Panc1 (cell line): ENCODE results near the gene TMEM45A. TPM values are rescaled to one million over a fixed set of nuclear protein-coding genes. Genes with fewer than 3 reads are reported as not detected.

Experiments used
- ATAC-seq: fragments of 200-7000 bp; cut with Tn5 transposase; 2 replicates; pipeline ENCODE4 v1.9.1; 2020; ENCODE audit warnings: mild to moderate bottlenecking, moderate library complexity
- BruUV-seq: library from RNA; stranded (reverse); fragments of 400-500 nt; replicated peaks from 2 replicates; lab custom pipeline; 2021; lab: Mats Ljungman, UMichigan
- CTCF ChIA-PET: fragments of 300-600 bp; sonication (Branson Sonifier 250); formaldehyde crosslinking; loops from one replicate; lab custom pipeline; 2022; ENCODE audit warnings: antibody characterized with exemption; lab: Charles Lee
- POLR2A ChIA-PET: fragments of 300-600 bp; sonication (Branson Sonifier 250); formaldehyde crosslinking; loops from one replicate; lab custom pipeline; 2022; ENCODE audit warnings: antibody characterized with exemption; lab: Charles Lee
- DNase-seq: peaks from one replicate; pipeline ENCODE4 v3.0.0-alpha.2; 2010; ENCODE audit warnings: low read depth, low spot score
- H3K27ac ChIP-seq: 2 replicates; pipeline ENCODE4 v1.5.1; 2011; ENCODE audit warnings: mild to moderate bottlenecking, low read length, inconsistent platforms
- H3K27me3 ChIP-seq: fragments of 200-500 bp; sonication (Bioruptor generic); 2 replicates; pipeline ENCODE4 v1.6.0; 2014; ENCODE audit warnings: low read length, inconsistent platforms; ENCODE audit not compliant: control insufficient read depth, insufficient read depth
- H3K36me3 ChIP-seq: fragments of 200-500 bp; sonication (Bioruptor generic); 2 replicates; pipeline ENCODE4 v1.5.1; 2014; ENCODE audit warnings: inconsistent platforms, mild to moderate bottlenecking, low read length, moderate library complexity; ENCODE audit not compliant: control insufficient read depth, insufficient read depth
- H3K4me1 ChIP-seq: 2 replicates; pipeline ENCODE4 v1.5.1; 2011; ENCODE audit warnings: inconsistent platforms, mild to moderate bottlenecking, low read length, moderate library complexity; ENCODE audit not compliant: control insufficient read depth, insufficient read depth
- H3K4me3 ChIP-seq, 2 experiments: 2 replicates each; pipeline ENCODE4 v1.5.1; 2011 to 2012; ENCODE audit warnings: low read depth in 2 of 2, low read length in 2 of 2, mild to moderate bottlenecking in 2 of 2, inconsistent platforms in 1 of 2, moderate library complexity in 1 of 2
- H3K9me3 ChIP-seq: fragments of 200-500 bp; sonication (Bioruptor generic); 2 replicates; pipeline ENCODE4 v1.5.1; 2014; ENCODE audit warnings: low read depth, mild to moderate bottlenecking, inconsistent platforms, low read length, moderate library complexity; ENCODE audit not compliant: control insufficient read depth, insufficient read depth
- POLR2AphosphoS5 ChIP-seq: IDR thresholded peaks from 2 replicates; pipeline ENCODE4 v1.6.1; 2012; ENCODE audit warnings: mild to moderate bottlenecking, low read depth, low read length, moderate library complexity
- SIN3A ChIP-seq: IDR thresholded peaks from 2 replicates; pipeline ENCODE4 v1.6.1; 2012; ENCODE audit warnings: low read depth, mild to moderate bottlenecking, low read length, moderate library complexity, borderline replicate concordance; ENCODE audit not compliant: insufficient read depth
- TCF7L2 ChIP-seq: IDR thresholded peaks from 2 replicates; pipeline ENCODE4 v1.6.1; 2011; ENCODE audit warnings: mild to moderate bottlenecking, low read depth, low read length, inconsistent platforms
- in situ Hi-C: cut with HindIII; loops from 2 replicates; pipeline ENCODE4 v1.10.0; 2016; ENCODE audit warnings: low sequenced_read_pairs, low pct_unique_long_range_greater_than_20kb
- intact Hi-C: fragments of 100-400 bp; cut with micrococcal nuclease; formaldehyde crosslinking; loops from one replicate; pipeline ENCODE4 v1.10.0; 2022; ENCODE audit not compliant: unreplicated experiment
- total RNA-seq: library from RNA; stranded (reverse); gene quantifications from one replicate; pipeline ENCODE4 v1.2.1, GENCODE V29; 2021; ENCODE audit not compliant: unreplicated experiment
- TF ChIP-seq, protein P1 (sequence below), 2 experiments: IDR thresholded peaks; 2 replicates each; pipeline ENCODE4 v1.6.1; 2011 to 2012; ENCODE audit warnings: low read depth in 2 of 2, control low read depth in 1 of 2, low read length in 1 of 2, mild to moderate bottlenecking in 1 of 2, moderate library complexity in 1 of 2; ENCODE audit not compliant: insufficient read depth in 1 of 2
- TF ChIP-seq, protein P2 (sequence below): fragments of 450-650 bp; IDR thresholded peaks from 2 replicates; pipeline ENCODE4 v1.5.1; 2017; ENCODE audit warnings: mild to moderate bottlenecking

TMEM45A gene
- total RNA-seq, 1 experiment from 2014 or later: 8.6 TPM

DNA sequence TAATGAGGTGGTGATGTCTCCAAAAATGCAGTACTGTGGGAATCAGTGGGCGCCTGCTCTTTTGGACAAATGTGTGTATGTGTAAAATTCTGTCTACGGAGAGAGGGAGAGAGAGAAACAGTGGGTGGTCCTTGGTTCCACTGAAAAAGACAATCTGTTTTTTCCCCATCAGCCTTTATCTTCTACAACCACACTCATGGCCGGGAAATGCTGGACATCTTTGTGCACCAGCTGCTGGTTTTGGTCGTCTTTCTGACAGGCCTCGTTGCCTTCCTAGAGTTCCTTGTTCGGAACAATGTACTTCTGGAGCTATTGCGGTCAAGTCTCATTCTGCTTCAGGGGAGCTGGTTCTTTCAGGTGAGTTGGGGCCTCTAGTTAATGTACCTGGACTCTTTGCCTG is 65.8 kb downstream of the TMEM45A start:
- CTCF ChIA-PET: no interaction called here
- TF ChIP-seq TCF7L2 (no peak), SIN3A (no peak), POLR2AphosphoS5 (no peak)
- TF ChIP-seq, protein P1, sequence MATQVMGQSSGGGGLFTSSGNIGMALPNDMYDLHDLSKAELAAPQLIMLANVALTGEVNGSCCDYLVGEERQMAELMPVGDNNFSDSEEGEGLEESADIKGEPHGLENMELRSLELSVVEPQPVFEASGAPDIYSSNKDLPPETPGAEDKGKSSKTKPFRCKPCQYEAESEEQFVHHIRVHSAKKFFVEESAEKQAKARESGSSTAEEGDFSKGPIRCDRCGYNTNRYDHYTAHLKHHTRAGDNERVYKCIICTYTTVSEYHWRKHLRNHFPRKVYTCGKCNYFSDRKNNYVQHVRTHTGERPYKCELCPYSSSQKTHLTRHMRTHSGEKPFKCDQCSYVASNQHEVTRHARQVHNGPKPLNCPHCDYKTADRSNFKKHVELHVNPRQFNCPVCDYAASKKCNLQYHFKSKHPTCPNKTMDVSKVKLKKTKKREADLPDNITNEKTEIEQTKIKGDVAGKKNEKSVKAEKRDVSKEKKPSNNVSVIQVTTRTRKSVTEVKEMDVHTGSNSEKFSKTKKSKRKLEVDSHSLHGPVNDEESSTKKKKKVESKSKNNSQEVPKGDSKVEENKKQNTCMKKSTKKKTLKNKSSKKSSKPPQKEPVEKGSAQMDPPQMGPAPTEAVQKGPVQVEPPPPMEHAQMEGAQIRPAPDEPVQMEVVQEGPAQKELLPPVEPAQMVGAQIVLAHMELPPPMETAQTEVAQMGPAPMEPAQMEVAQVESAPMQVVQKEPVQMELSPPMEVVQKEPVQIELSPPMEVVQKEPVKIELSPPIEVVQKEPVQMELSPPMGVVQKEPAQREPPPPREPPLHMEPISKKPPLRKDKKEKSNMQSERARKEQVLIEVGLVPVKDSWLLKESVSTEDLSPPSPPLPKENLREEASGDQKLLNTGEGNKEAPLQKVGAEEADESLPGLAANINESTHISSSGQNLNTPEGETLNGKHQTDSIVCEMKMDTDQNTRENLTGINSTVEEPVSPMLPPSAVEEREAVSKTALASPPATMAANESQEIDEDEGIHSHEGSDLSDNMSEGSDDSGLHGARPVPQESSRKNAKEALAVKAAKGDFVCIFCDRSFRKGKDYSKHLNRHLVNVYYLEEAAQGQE (IDR thresholded peaks at IDR 0.05; ENCODE audit: insufficient read depth in 1 of 2, low read depth in 2 of 2, low read length in 1 of 2): no peak
- TF ChIP-seq, protein P2, sequence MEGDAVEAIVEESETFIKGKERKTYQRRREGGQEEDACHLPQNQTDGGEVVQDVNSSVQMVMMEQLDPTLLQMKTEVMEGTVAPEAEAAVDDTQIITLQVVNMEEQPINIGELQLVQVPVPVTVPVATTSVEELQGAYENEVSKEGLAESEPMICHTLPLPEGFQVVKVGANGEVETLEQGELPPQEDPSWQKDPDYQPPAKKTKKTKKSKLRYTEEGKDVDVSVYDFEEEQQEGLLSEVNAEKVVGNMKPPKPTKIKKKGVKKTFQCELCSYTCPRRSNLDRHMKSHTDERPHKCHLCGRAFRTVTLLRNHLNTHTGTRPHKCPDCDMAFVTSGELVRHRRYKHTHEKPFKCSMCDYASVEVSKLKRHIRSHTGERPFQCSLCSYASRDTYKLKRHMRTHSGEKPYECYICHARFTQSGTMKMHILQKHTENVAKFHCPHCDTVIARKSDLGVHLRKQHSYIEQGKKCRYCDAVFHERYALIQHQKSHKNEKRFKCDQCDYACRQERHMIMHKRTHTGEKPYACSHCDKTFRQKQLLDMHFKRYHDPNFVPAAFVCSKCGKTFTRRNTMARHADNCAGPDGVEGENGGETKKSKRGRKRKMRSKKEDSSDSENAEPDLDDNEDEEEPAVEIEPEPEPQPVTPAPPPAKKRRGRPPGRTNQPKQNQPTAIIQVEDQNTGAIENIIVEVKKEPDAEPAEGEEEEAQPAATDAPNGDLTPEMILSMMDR: no peak
- no peak for ATAC-seq
- H3K9me3 ChIP-seq: no peaks in the 10 kb centered on the region
- no peak overlapping the region for H3K27ac ChIP-seq
- no peak overlapping the region for H3K4me3 ChIP-seq
- in situ Hi-C loops (no loop called here), intact Hi-C loops (no loop called here)
- H3K36me3 ChIP-seq: no peaks in the 10 kb centered on the region
- BruUV-seq: no TSS peak
- no peak for DNase-seq
- no peaks in the 10 kb centered on the region for H3K27me3 ChIP-seq
- H3K4me1 ChIP-seq: no peaks in the 10 kb centered on the region
- POLR2A ChIA-PET: no interaction called here

DNA sequence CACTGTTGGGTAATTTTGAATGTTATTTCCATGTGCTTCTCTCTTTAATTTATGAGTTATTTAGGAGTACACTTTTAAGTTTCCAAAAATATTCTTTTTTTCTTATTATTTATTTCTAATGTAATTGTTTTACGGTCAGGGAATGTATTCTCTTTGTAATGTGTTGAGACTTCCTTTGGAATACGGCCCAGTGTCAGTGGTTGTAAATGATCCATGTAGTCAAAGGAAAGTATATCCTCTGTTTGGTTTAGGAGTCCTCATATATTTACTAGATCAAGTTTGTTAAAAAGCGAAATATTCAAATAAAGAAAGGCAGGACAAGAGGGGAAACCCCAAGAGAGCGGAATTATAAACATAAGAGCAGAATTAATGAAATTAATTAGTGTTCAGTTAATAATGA is 68.0 kb downstream of the TMEM45A start:
- Histone ChIP-seq H3K4me1 (no peaks in the 10 kb centered on the region), H3K4me3 (no peak overlapping the region), H3K9me3 (no peaks in the 10 kb centered on the region), H3K36me3 (no peaks in the 10 kb centered on the region), H3K27me3 (no peaks in the 10 kb centered on the region), H3K27ac (no peak overlapping the region)
- in situ Hi-C loops (no loop called here), intact Hi-C loops (no loop called here)
- no peak for DNase-seq
- TF ChIP-seq, protein P1 (IDR thresholded peaks at IDR 0.05; ENCODE audit: insufficient read depth in 1 of 2, low read depth in 2 of 2, low read length in 1 of 2): no peak
- TF ChIP-seq, protein P2: no peak
- TF ChIP-seq SIN3A (no peak), TCF7L2 (no peak), POLR2AphosphoS5 (no peak)
- no peak for ATAC-seq
- CTCF ChIA-PET: interaction anchor here (0.6 kb wide), 1 partner anchor 98 kb away, joined by 4 read pairs; no protein-coding TSS in a partner anchor
- POLR2A ChIA-PET: no interaction called here
- no TSS peak for BruUV-seq
